PC-3 (cell line): ENCODE data around the gene DMD. TPM values are rescaled to one million over a fixed set of nuclear protein-coding genes. Genes with fewer than 3 reads are reported as not detected.

Experiments
- ATAC-seq: fragments of 200-7000 bp; cut with Tn5 transposase; 2 replicates; pipeline ENCODE4 v1.9.1; 2020; ENCODE audit warnings: mild to moderate bottlenecking, moderate library complexity
- BruUV-seq: library from RNA; stranded (reverse); fragments of 400-500 nt; replicated peaks from 2 replicates; lab custom pipeline; 2021; lab: Mats Ljungman, UMichigan
- CTCF ChIA-PET: fragments of 300-600 bp; sonication (Branson Sonifier 250); formaldehyde crosslinking; loops from one replicate; lab custom pipeline; 2022; ENCODE audit warnings: antibody characterized with exemption; lab: Charles Lee
- POLR2A ChIA-PET: fragments of 300-600 bp; sonication (Branson Sonifier 250); formaldehyde crosslinking; loops from one replicate; lab custom pipeline; 2022; ENCODE audit warnings: antibody characterized with exemption; ENCODE audit not compliant: unreplicated experiment; lab: Charles Lee
- DNase-seq: peaks from one replicate; pipeline ENCODE4 v3.0.0-alpha.2; 2015
- H2AFZ ChIP-seq: fragments of 300-600 bp; sonication (generic); 2 replicates; pipeline ENCODE4 v1.6.0; 2016; ENCODE audit warnings: antibody characterized with exemption, low read length
- H3F3A ChIP-seq: fragments of 300-600 bp; sonication (generic); one replicate; pipeline ENCODE4 v1.6.0; 2017; ENCODE audit warnings: antibody characterized with exemption, low read length, control low read depth, mild to moderate bottlenecking; ENCODE audit not compliant: unreplicated experiment
- H3K27ac ChIP-seq: fragments of 300-600 bp; sonication (generic); 2 replicates; pipeline ENCODE4 v1.5.1; 2016; ENCODE audit warnings: mild to moderate bottlenecking, low read length
- H3K27me3 ChIP-seq: fragments of 300-600 bp; sonication (generic); 2 replicates; pipeline ENCODE4 v1.6.1; 2016; ENCODE audit warnings: low read length, mixed read lengths
- H3K36me3 ChIP-seq: fragments of 300-600 bp; sonication (generic); 2 replicates; pipeline ENCODE4 v1.6.1; 2016; ENCODE audit warnings: low read depth, mixed run types, low read length, mixed read lengths
- H3K4me1 ChIP-seq: fragments of 300-600 bp; sonication (generic); 2 replicates; pipeline ENCODE4 v1.5.1; 2016; ENCODE audit warnings: low read length; ENCODE audit not compliant: insufficient read depth
- H3K4me2 ChIP-seq: fragments of 300-600 bp; sonication (generic); 2 replicates; pipeline ENCODE4 v1.6.0; 2016; ENCODE audit warnings: low read length
- H3K4me3 ChIP-seq: fragments of 300-600 bp; sonication (generic); 2 replicates; pipeline ENCODE4 v1.5.1; 2016; ENCODE audit warnings: mild to moderate bottlenecking, low read length, mixed read lengths
- H3K79me2 ChIP-seq: fragments of 300-600 bp; sonication (generic); 2 replicates; pipeline ENCODE4 v1.6.1; 2017; ENCODE audit warnings: low read length, mixed read lengths
- H3K9ac ChIP-seq: fragments of 300-600 bp; sonication (generic); 2 replicates; pipeline ENCODE4 v1.6.0; 2016; ENCODE audit warnings: mild to moderate bottlenecking, low read length
- H3K9me2 ChIP-seq: fragments of 300-600 bp; sonication (generic); replicated peaks from 2 replicates; pipeline ENCODE4 v1.6.1; 2016; ENCODE audit warnings: mixed run types, low read length, mixed read lengths
- H3K9me3 ChIP-seq: fragments of 300-600 bp; sonication (generic); 2 replicates; pipeline ENCODE4 v1.6.1; 2016; ENCODE audit warnings: low read length, mixed read lengths
- H4K20me1 ChIP-seq: fragments of 300-600 bp; sonication (generic); 2 replicates; pipeline ENCODE4 v1.6.1; 2016; ENCODE audit warnings: low read length, mixed read lengths
- CTCF ChIP-seq: fragments of 300-600 bp; sonication (generic); conservative IDR thresholded peaks from 2 replicates; pipeline ENCODE4 v1.5.1; 2017; ENCODE audit warnings: antibody characterized with exemption, low read depth, mild to moderate bottlenecking, low read length
- EZH2 ChIP-seq: fragments of 300-600 bp; sonication (generic); IDR thresholded peaks from one replicate; pipeline ENCODE4 v1.6.1; 2017; ENCODE audit warnings: antibody characterized with exemption, mild to moderate bottlenecking, low read length; ENCODE audit not compliant: unreplicated experiment
- EZH2phosphoT487 ChIP-seq: fragments of 300-600 bp; sonication (generic); IDR thresholded peaks from 2 replicates; pipeline ENCODE4 v1.6.1; 2018; ENCODE audit warnings: mild to moderate bottlenecking, antibody characterized with exemption, low read length, borderline replicate concordance
- intact Hi-C: fragments of 100-400 bp; cut with micrococcal nuclease; formaldehyde crosslinking; loops from 2 replicates; pipeline ENCODE4 v1.9.0; 2023
- total RNA-seq: library from RNA; depleted of rRNA; stranded (reverse); fragments of >200 nt; gene quantifications from 2 replicates; pipeline ENCODE4 v1.2.3, GENCODE V29; 2014

The DMD gene
- total RNA-seq, 1 experiment from 2014 or later = not detected

- Histone ChIP-seq H3K4me1 (no peaks in the 10 kb centered on the region), H2AFZ (no peak overlapping the region), H3K27me3 (no peaks in the 10 kb centered on the region), H3K4me2 (no peak overlapping the region), H3K9me2 (no peaks in the 10 kb centered on the region), H4K20me1 (no peaks in the 10 kb centered on the region), H3K27ac (no peak overlapping the region), H3K9ac (no peak overlapping the region), H3K4me3 (no peak overlapping the region), H3F3A (no peaks in the 10 kb centered on the region), H3K79me2 (no peaks in the 10 kb centered on the region), H3K9me3 (no peaks in the 10 kb centered on the region), H3K36me3 (no peaks in the 10 kb centered on the region)
- CTCF ChIA-PET = no interaction called here
- no TSS peak for BruUV-seq
- POLR2A ChIA-PET = no interaction called here
- intact Hi-C loops = no loop called here
- TF ChIP-seq EZH2 (no peak), EZH2phosphoT487 (no peak), CTCF (no peak)
- no peak for ATAC-seq
- no peak for DNase-seq
Observed at GRCh38 chrX:31522760-31523159, 1688.6 kb downstream of the DMD start.

GRCh38 chrX:31521941-31522340 is 1689.4 kb downstream of the DMD start:
- H3K27me3 ChIP-seq = no peaks in the 10 kb centered on the region
- no peak overlapping the region for H2AFZ ChIP-seq
- no peaks in the 10 kb centered on the region for H3K4me1 ChIP-seq
- intact Hi-C loops = no loop called here
- ChIA-PET POLR2A (no interaction called here), CTCF (no interaction called here)
- no peaks in the 10 kb centered on the region for H4K20me1 ChIP-seq
- ATAC-seq = no peak
- H3F3A ChIP-seq = no peaks in the 10 kb centered on the region
- no peaks in the 10 kb centered on the region for H3K9me2 ChIP-seq
- H3K27ac ChIP-seq = no peak overlapping the region
- TF ChIP-seq EZH2 = no peak
- TF ChIP-seq CTCF = no peak
- TF ChIP-seq EZH2phosphoT487 = no peak
- DNase-seq = no peak
- no peak overlapping the region for H3K9ac ChIP-seq
- H3K36me3 ChIP-seq = no peaks in the 10 kb centered on the region
- H3K4me3 ChIP-seq = no peak overlapping the region
- H3K79me2 ChIP-seq = no peaks in the 10 kb centered on the region
- BruUV-seq = no TSS peak
- no peak overlapping the region for H3K4me2 ChIP-seq
- no peaks in the 10 kb centered on the region for H3K9me3 ChIP-seq

- POLR2A ChIA-PET = no interaction called here
- intact Hi-C loops = no loop called here
- H3K79me2 ChIP-seq = no peaks in the 10 kb centered on the region
- no peak for TF ChIP-seq EZH2
- no peak for TF ChIP-seq EZH2phosphoT487
- no peak for TF ChIP-seq CTCF
- no peak overlapping the region for H3K27ac ChIP-seq
- DNase-seq (no peak), ATAC-seq (no peak)
- H4K20me1 ChIP-seq = no peaks in the 10 kb centered on the region
- no peaks in the 10 kb centered on the region for H3K9me3 ChIP-seq
- no peaks in the 10 kb centered on the region for H3F3A ChIP-seq
- no TSS peak for BruUV-seq
- no peaks in the 10 kb centered on the region for H3K4me1 ChIP-seq
- H3K36me3 ChIP-seq = no peaks in the 10 kb centered on the region
- CTCF ChIA-PET = no interaction called here
- no peak overlapping the region for H3K4me3 ChIP-seq
- H3K4me2 ChIP-seq = no peak overlapping the region
- no peak overlapping the region for H2AFZ ChIP-seq
- H3K9me2 ChIP-seq = no peaks in the 10 kb centered on the region
- H3K9ac ChIP-seq = no peak overlapping the region
- no peaks in the 10 kb centered on the region for H3K27me3 ChIP-seq
Observed at GRCh38 chrX:31516527-31516926, 1694.8 kb downstream of the DMD start.
